Chondrocyte (in vitro differentiated cells): ENCODE data around the gene ACOX2. TPM values are rescaled to one million over a fixed set of nuclear protein-coding genes. Genes with fewer than 3 reads are reported as not detected.

Experiments used
- DNase-seq: peaks from one replicate; pipeline ENCODE4 v3.0.0; 2021; ENCODE audit warnings: mixed read lengths, low spot score
- H3K27ac Mint-ChIP-seq: one replicate; pipeline ENCODE4 v1.8.0; 2021; ENCODE audit warnings: mild to moderate bottlenecking, moderate library complexity, mixed read lengths; ENCODE audit not compliant: unreplicated experiment
- H3K27me3 Mint-ChIP-seq: 2 replicates; pipeline ENCODE4 v1.8.0; 2021; ENCODE audit warnings: low read depth, mixed read lengths
- H3K36me3 Mint-ChIP-seq: 2 replicates; pipeline ENCODE4 v1.8.0; 2021; ENCODE audit warnings: low read depth, mixed read lengths
- H3K4me1 Mint-ChIP-seq: 2 replicates; pipeline ENCODE4 v1.8.0; 2021; ENCODE audit warnings: low read depth, mild to moderate bottlenecking, mixed read lengths
- H3K4me3 Mint-ChIP-seq: one replicate; pipeline ENCODE4 v1.8.0; 2021; ENCODE audit warnings: mild to moderate bottlenecking, moderate library complexity, mixed read lengths; ENCODE audit not compliant: unreplicated experiment
- H3K9me3 Mint-ChIP-seq: 2 replicates; pipeline ENCODE4 v1.8.0; 2021; ENCODE audit warnings: low read depth, mixed read lengths
- CTCF ChIP-seq: fragments of 200-600 bp; sonication (generic); IDR thresholded peaks from 2 replicates; pipeline ENCODE4 v1.5.0; 2021; ENCODE audit warnings: antibody characterized with exemption, mild to moderate bottlenecking, moderate library complexity
- total RNA-seq: library from RNA; stranded (reverse); gene quantifications from 3 replicates; pipeline ENCODE4 v1.2.1, GENCODE V29; 2021

ACOX2 gene
- total RNA-seq, 1 donor from 2014 or later: 0.57 TPM

DNA sequence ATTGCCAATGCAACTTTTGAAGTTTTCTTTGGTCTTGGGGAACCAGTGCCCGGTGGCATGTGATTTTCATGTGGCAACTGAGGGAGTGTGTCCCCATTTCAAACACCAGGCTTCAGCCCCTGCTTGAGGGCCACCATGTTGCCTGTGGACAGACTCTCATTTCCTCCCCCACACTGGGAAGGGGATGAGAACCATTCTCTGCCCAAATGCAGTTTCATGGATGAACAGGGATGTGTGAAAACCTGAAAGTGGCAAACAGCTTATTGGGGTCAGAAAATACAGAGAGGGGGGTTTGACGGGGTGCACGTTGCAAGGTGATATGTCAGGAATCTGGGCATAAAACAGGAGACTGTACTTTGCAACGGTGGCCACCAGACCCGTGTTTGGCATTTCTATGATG, 33.9 kb upstream of the ACOX2 start:
- Mint-ChIP-seq H3K27ac (no peak overlapping the region), H3K9me3 (peaks cover 9% of the 10 kb centered on the region), H3K27me3 (no peaks in the 10 kb centered on the region), H3K4me1 (peaks cover 5% of the 10 kb centered on the region), H3K4me3 (no peak overlapping the region), H3K36me3 (peaks cover 3% of the 10 kb centered on the region)
- DNase-seq: peak; percentile 47
- no peak for TF ChIP-seq CTCF

GRCh38 chr3:58569287-58570001, 32.5 kb upstream of the ACOX2 start:
- Mint-ChIP-seq H3K4me1 (peaks cover 13% of the 10 kb centered on the region), H3K36me3 (peaks cover 3% of the 10 kb centered on the region), H3K9me3 (peaks cover 9% of the 10 kb centered on the region), H3K4me3 (no peak overlapping the region), H3K27me3 (no peaks in the 10 kb centered on the region), H3K27ac (no peak overlapping the region)
- no peak for TF ChIP-seq CTCF
- peak; percentile 59 for DNase-seq

- H3K36me3 Mint-ChIP-seq: peaks cover 3% of the 10 kb centered on the region
- H3K4me3 Mint-ChIP-seq: no peak overlapping the region
- peak; percentile 55 for DNase-seq
- peak; percentile 92 for TF ChIP-seq CTCF
- H3K4me1 Mint-ChIP-seq: peaks cover 17% of the 10 kb centered on the region
- peaks cover 14% of the 10 kb centered on the region for H3K9me3 Mint-ChIP-seq
- H3K27ac Mint-ChIP-seq: no peak overlapping the region
- H3K27me3 Mint-ChIP-seq: no peaks in the 10 kb centered on the region
Observed at GRCh38 chr3:58568572-58569286, 31.7 kb upstream of the ACOX2 start.

DNA sequence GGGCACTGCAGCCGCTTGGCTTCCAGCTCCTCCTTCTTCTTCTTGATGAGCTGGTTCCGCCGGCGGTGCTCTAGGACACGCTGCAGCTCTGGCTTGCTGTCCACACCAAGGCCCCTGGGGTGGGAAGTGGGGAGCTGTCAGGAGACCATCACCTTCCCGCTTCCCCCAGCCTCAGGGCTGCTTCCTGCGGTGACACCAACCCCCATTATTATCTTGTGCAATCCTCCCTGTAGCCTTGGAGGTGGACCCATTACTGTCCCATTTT, 30.2 kb upstream of the ACOX2 start:
- Mint-ChIP-seq H3K27ac (no peak overlapping the region), H3K36me3 (peaks cover 3% of the 10 kb centered on the region)

More for the DNA sequence above, 30.2 kb upstream of the ACOX2 start:
- no peak for TF ChIP-seq CTCF
- Mint-ChIP-seq H3K9me3 (peaks cover 14% of the 10 kb centered on the region), H3K4me3 (no peak overlapping the region), H3K4me1 (peaks cover 26% of the 10 kb centered on the region), H3K27me3 (no peaks in the 10 kb centered on the region)
- DNase-seq: peak; percentile 84
